Measurements from ENCODE around the gene PER2. TPM values are rescaled to one million over a fixed set of nuclear protein-coding genes. Genes with fewer than 3 reads are reported as not detected.

Gene PER2
- total and polyA plus RNA-seq, 9 of the 15 experiments (the other 6 are each of a cell fraction or from before 2014, with no cell fraction given), result 1.1 to 10.3 (median 2.9) TPM

DNA sequence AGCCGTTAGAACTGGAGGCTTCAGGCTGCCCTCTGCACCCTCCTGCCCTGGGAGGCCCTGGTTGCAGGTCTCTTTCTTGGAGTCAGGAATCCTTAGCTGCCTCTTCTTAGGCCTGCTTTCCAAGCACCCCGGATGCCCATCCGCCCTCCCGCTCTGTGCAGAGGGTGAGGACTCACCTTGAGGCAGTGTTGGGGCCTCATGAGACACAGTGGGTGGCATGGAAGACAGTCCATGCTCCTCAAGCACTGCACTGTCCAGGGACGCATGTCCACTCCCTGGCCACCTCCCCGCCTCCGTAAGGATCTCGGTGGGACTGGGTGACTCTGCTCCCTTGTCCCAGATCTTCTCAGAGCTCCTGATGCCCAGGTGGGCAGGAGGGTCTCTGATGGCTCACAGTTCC is 26.2 kb upstream of the PER2 start:
- CTCF ChIA-PET (ENCODE audit: low intra/inter-chr PET ratio), result no interaction called here
- 17% methylated on average over 8 of the region's 8 CpGs for WGBS (ENCODE audit: insufficient coverage, low coverage, missing lambda C conversion rate)
- TF ChIP-seq HDAC3 (IDR thresholded peaks at IDR 0.05; ENCODE audit: borderline replicate concordance, partially characterized antibody) (no peak), SIRT6 (IDR thresholded peaks at IDR 0.05; ENCODE audit: low read depth, low read length) (no peak), TCF7L2 (IDR thresholded peaks at IDR 0.05; ENCODE audit: low read depth, low read length) (no peak), ASH1L (IDR thresholded peaks at IDR 0.05; ENCODE audit: borderline replicate concordance, low read depth, partially characterized antibody) (no peak), ZNF644 (tag; IDR thresholded peaks at IDR 0.05; ENCODE audit: low read depth) (no peak), ZBTB17 (CRISPR knock-in tag; IDR thresholded peaks at IDR 0.05) (no peak), ZNF444 (CRISPR knock-in tag; IDR thresholded peaks at IDR 0.05) (no peak)
- TF ChIP-seq, protein P1, sequence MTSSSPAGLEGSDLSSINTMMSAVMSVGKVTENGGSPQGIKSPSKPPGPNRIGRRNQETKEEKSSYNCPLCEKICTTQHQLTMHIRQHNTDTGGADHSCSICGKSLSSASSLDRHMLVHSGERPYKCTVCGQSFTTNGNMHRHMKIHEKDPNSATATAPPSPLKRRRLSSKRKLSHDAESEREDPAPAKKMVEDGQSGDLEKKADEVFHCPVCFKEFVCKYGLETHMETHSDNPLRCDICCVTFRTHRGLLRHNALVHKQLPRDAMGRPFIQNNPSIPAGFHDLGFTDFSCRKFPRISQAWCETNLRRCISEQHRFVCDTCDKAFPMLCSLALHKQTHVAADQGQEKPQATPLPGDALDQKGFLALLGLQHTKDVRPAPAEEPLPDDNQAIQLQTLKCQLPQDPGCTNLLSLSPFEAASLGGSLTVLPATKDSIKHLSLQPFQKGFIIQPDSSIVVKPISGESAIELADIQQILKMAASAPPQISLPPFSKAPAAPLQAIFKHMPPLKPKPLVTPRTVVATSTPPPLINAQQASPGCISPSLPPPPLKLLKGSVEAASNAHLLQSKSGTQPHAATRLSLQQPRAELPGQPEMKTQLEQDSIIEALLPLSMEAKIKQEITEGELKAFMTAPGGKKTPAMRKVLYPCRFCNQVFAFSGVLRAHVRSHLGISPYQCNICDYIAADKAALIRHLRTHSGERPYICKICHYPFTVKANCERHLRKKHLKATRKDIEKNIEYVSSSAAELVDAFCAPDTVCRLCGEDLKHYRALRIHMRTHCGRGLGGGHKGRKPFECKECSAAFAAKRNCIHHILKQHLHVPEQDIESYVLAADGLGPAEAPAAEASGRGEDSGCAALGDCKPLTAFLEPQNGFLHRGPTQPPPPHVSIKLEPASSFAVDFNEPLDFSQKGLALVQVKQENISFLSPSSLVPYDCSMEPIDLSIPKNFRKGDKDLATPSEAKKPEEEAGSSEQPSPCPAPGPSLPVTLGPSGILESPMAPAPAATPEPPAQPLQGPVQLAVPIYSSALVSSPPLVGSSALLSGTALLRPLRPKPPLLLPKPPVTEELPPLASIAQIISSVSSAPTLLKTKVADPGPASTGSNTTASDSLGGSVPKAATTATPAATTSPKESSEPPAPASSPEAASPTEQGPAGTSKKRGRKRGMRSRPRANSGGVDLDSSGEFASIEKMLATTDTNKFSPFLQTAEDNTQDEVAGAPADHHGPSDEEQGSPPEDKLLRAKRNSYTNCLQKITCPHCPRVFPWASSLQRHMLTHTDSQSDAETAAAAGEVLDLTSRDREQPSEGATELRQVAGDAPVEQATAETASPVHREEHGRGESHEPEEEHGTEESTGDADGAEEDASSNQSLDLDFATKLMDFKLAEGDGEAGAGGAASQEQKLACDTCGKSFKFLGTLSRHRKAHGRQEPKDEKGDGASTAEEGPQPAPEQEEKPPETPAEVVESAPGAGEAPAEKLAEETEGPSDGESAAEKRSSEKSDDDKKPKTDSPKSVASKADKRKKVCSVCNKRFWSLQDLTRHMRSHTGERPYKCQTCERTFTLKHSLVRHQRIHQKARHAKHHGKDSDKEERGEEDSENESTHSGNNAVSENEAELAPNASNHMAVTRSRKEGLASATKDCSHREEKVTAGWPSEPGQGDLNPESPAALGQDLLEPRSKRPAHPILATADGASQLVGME (CRISPR knock-in tag; IDR thresholded peaks at IDR 0.05), result no peak
- TF ChIP-seq, protein P2, sequence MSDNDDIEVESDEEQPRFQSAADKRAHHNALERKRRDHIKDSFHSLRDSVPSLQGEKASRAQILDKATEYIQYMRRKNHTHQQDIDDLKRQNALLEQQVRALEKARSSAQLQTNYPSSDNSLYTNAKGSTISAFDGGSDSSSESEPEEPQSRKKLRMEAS (CRISPR knock-in tag; IDR thresholded peaks at IDR 0.05), result no peak
- TF ChIP-seq, protein P3, sequence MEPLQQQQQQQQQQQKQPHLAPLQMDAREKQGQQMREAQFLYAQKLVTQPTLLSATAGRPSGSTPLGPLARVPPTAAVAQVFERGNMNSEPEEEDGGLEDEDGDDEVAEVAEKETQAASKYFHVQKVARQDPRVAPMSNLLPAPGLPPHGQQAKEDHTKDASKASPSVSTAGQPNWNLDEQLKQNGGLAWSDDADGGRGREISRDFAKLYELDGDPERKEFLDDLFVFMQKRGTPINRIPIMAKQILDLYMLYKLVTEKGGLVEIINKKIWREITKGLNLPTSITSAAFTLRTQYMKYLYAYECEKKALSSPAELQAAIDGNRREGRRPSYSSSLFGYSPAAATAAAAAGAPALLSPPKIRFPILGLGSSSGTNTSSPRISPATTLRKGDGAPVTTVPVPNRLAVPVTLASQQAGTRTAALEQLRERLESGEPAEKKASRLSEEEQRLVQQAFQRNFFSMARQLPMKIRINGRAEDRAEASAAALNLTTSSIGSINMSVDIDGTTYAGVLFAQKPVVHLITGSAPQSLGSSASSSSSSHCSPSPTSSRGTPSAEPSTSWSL (CRISPR knock-in tag; IDR thresholded peaks at IDR 0.05; ENCODE audit: borderline replicate concordance), result no peak
- TF ChIP-seq, protein P4, sequence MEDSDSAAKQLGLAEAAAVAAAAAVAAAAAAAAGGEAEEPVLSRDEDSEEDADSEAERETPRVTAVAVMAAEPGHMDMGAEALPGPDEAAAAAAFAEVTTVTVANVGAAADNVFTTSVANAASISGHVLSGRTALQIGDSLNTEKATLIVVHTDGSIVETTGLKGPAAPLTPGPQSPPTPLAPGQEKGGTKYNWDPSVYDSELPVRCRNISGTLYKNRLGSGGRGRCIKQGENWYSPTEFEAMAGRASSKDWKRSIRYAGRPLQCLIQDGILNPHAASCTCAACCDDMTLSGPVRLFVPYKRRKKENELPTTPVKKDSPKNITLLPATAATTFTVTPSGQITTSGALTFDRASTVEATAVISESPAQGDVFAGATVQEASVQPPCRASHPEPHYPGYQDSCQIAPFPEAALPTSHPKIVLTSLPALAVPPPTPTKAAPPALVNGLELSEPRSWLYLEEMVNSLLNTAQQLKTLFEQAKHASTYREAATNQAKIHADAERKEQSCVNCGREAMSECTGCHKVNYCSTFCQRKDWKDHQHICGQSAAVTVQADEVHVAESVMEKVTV (CRISPR knock-in tag; IDR thresholded peaks at IDR 0.05), result no peak

More for the DNA sequence above, 26.2 kb upstream of the PER2 start:
- Histone ChIP-seq H2AFZ (ENCODE audit: low read depth, low read length) (no peak overlapping the region), H3K4me1 (replicated peaks in 1 of 2; ENCODE audit: control insufficient read depth in 2 of 2, insufficient read depth in 2 of 2, low read length in 2 of 2) (peaks cover 0 to 7% of the 10 kb centered on the region in 2 experiments; a peak in 1 of 5 replicates), H3K9me1 (ENCODE audit: control insufficient read depth, insufficient read depth, low read length) (no peaks in the 10 kb centered on the region), H3K4me3 (no peak overlapping the region), H3K79me2 (ENCODE audit: control insufficient read depth, insufficient read depth, low read length) (no peaks in the 10 kb centered on the region), H4K20me1 (replicated peaks; ENCODE audit: control insufficient read depth, insufficient read depth, low read length) (no peaks in the 10 kb centered on the region), H3K27me3 (ENCODE audit: control insufficient read depth in 2 of 2, insufficient read depth in 2 of 2, low read length in 2 of 2) (peaks cover 0 to 9% of the 10 kb centered on the region in 2 experiments; a peak in 2 of 5 replicates), H3K27ac (ENCODE audit: extremely low read depth, low read depth, low read length) (no peak overlapping the region), H3K36me3 (ENCODE audit: control insufficient read depth, insufficient read depth, low read length) (no peaks in the 10 kb centered on the region), H3K9me3 (replicated peaks; ENCODE audit: control insufficient read depth, insufficient read depth, low read depth, low read length) (no peaks in the 10 kb centered on the region), H3K4me2 (ENCODE audit: insufficient read depth, low read length) (no peak overlapping the region), H3K9ac (ENCODE audit: insufficient read depth in 1 of 2, low read depth in 2 of 2, low read length in 2 of 2) (no peak overlapping the region)
- DNase-seq (ENCODE audit: extremely low read depth in 1 of 4, low spot score in 3 of 4) (no peak), FAIRE-seq (no peak), ATAC-seq (no peak)
- POLR2A ChIA-PET, result interaction anchor here (1.1 kb wide), 1 partner anchor 8 kb away, joined by 5 read pairs; no protein-coding TSS in a partner anchor
- no TSS peak for BruUV-seq (replicated peaks)
- in situ Hi-C loops (cut with MboI), result no loop called here
- intact Hi-C loops (cut with micrococcal nuclease), result no loop called here

Measured in K562 (cell line).